Activated naive CD4-positive, alpha-beta T cell treated with anti-CD3 and anti-CD28 coated beads, Interleukin-2, amount 10 ng/mL, durations not matched to agents 7 days and 5 days (primary cell): ENCODE measurements around the gene HS3ST5.
"Not testable (repeated sequence)": the region's sequence is repeated elsewhere in the genome, so short reads cannot be mapped to it uniquely, and the experiment has no call there.

Source experiments
- CTCF ChIA-PET: fragments of 350-600 bp; sonication (Branson Sonifier 250); formaldehyde crosslinking; loops from one replicate; lab custom pipeline; 2021; ENCODE audit warnings: antibody characterized with exemption; lab: Charles Lee
- DNase-seq: peaks from one replicate; pipeline ENCODE4 v3.0.0-alpha.2; 2020
- H3K27ac Mint-ChIP-seq: one replicate; pipeline ENCODE4 v1.8.0; 2021; ENCODE audit warnings: mild to moderate bottlenecking, moderate library complexity, mixed read lengths
- H3K27me3 Mint-ChIP-seq: one replicate; pipeline ENCODE4 v1.8.0; 2021; ENCODE audit warnings: mild to moderate bottlenecking, mixed read lengths
- H3K36me3 Mint-ChIP-seq: one replicate; pipeline ENCODE4 v1.8.0; 2021; ENCODE audit warnings: mixed read lengths
- H3K4me1 Mint-ChIP-seq: one replicate; pipeline ENCODE4 v1.8.0; 2021; ENCODE audit warnings: mixed read lengths
- H3K4me3 Mint-ChIP-seq: one replicate; pipeline ENCODE4 v1.8.0; 2021; ENCODE audit warnings: mild to moderate bottlenecking, moderate library complexity, mixed read lengths
- H3K9me3 Mint-ChIP-seq: one replicate; pipeline ENCODE4 v1.8.0; 2021; ENCODE audit warnings: mixed read lengths

The HS3ST5 gene

DNA sequence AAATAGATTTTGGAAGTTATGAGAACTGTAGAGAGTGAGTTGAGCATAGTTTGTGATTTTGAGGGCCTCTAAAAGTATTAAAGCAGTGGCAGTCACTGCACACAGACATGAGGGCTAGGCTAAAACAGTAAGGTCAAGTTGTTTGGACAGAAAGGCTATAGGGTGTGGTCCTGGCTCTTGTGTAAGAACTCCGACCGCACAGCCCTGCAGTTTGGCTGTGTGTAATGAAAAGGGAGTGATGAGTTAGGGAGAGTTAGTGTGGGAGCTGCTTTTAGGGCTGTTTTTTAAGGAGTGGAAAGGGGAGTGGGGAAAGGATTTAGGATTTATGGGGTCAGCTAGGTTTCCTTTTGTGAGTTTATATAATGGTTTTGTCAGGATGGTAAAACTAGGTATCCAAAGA, 328.7 kb downstream of the HS3ST5 start:
- DNase-seq, H3K36me3 Mint-ChIP-seq, H3K9me3 Mint-ChIP-seq, H3K27ac Mint-ChIP-seq, H3K4me1 Mint-ChIP-seq, H3K4me3 Mint-ChIP-seq: not testable (repeated sequence)
- CTCF ChIA-PET, result interaction anchor here (0.8 kb wide), 1 partner anchor 19 kb away, joined by 3 read pairs; no protein-coding TSS in a partner anchor
- peaks cover 15% of the 10 kb centered on the region for H3K27me3 Mint-ChIP-seq

- H3K9me3 Mint-ChIP-seq, H3K27me3 Mint-ChIP-seq, H3K36me3 Mint-ChIP-seq, H3K27ac Mint-ChIP-seq, H3K4me3 Mint-ChIP-seq: not testable (repeated sequence)
- peak; percentile 48 for DNase-seq
- H3K4me1 Mint-ChIP-seq, result peaks cover 18% of the 10 kb centered on the region
- CTCF ChIA-PET, result interaction anchor here (0.6 kb wide), 1 partner anchor 97 kb away, joined by 3 read pairs; no protein-coding TSS in a partner anchor
Observed at GRCh38 chr6:114011486-114011885, 331.3 kb downstream of the HS3ST5 start.

DNA sequence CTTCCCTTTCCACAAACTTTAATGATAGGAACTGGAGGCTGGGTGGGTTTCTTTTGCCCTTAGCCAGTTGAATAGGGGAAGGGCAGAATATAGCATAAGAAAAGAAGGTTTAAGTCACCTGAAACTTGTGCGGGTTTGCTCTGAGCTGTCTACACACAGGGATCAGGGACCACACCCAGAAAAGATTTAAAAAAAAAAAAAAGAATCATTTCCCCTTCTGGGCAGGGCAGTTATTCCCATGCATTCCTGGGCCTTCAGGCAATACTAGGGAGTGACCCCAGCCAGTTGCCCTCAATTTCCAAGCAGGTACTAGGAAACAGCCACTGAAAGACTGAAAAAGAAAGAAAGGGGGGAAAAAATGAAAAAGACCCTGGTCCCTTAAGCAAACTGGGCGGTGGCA, 332.3 kb downstream of the HS3ST5 start:
- Mint-ChIP-seq H3K27me3 (peaks cover 5% of the 10 kb centered on the region), H3K4me1 (peaks cover 18% of the 10 kb centered on the region), H3K27ac (no peak overlapping the region), H3K9me3 (peaks cover 3% of the 10 kb centered on the region), H3K36me3 (peaks cover 7% of the 10 kb centered on the region), H3K4me3 (no peak overlapping the region)
- DNase-seq, result no peak
- CTCF ChIA-PET, result no interaction called here

- no peak overlapping the region for H3K27ac Mint-ChIP-seq
- peaks cover 3% of the 10 kb centered on the region for H3K9me3 Mint-ChIP-seq
- CTCF ChIA-PET, result interaction anchor here (1.3 kb wide), 1 partner anchor 14 kb away, joined by 4 read pairs; no protein-coding TSS in a partner anchor
Observed at GRCh38 chr6:114009192-114009591, 333.6 kb downstream of the HS3ST5 start.

DNA sequence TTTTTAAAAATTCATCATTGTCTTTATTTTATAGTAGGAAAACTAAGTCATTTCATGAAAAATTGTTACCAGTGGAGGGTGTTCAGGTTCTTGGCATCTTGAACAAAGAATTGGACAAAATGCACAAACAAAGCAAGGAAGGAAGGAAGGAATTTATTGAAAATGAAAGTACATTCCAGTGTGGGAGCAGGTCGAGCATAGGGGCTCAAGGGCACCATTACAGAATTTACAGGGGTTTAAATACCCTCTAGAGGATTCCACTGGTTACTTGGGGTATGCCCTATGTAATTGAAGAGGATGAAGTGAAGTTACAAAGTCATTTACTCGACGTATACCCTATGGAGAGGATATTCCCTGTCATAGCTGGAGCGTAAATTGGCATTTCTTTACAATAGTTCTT, 334.5 kb downstream of the HS3ST5 start:
- CTCF ChIA-PET, result no interaction called here
- Mint-ChIP-seq H3K27me3 (peaks cover 10% of the 10 kb centered on the region), H3K4me1 (peaks cover 18% of the 10 kb centered on the region), H3K27ac (no peak overlapping the region), H3K4me3 (no peak overlapping the region), H3K36me3 (peaks cover 7% of the 10 kb centered on the region), H3K9me3 (peaks cover 3% of the 10 kb centered on the region)
- DNase-seq, result no peak

More at GRCh38 chr6:114009192-114009591, 333.6 kb downstream of the HS3ST5 start:
- Mint-ChIP-seq H3K27me3 (peaks cover 5% of the 10 kb centered on the region), H3K4me1 (peaks cover 18% of the 10 kb centered on the region), H3K4me3 (no peak overlapping the region), H3K36me3 (peaks cover 7% of the 10 kb centered on the region)
- DNase-seq, result no peak

DNA sequence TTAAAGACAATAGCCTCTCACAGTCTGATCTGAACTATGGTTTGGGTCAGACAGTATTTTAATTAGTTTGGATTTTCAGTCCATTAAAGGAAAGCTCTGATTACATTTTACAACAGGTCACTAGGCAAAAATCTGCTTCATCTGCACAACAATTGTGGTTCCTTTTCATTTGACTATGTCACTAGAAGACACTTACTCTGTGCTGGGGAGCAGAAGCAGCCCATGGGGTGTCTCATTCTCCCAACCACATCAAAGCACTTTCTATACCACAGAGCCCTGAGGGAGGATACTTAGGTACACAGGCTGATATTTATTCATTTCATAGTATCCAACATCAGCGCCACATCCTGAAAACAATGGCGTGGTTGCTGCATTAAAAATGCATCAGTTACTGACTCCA, 335.3 kb downstream of the HS3ST5 start:
- peak overlapping the region; percentile 18 for H3K4me3 Mint-ChIP-seq
- CTCF ChIA-PET, result no interaction called here
- peak overlapping the region; percentile 63 for H3K27ac Mint-ChIP-seq
- DNase-seq, result peak; percentile 63
- H3K4me1 Mint-ChIP-seq, result peaks cover 18% of the 10 kb centered on the region
- H3K9me3 Mint-ChIP-seq, result peaks cover 3% of the 10 kb centered on the region
- H3K27me3 Mint-ChIP-seq, result peaks cover 10% of the 10 kb centered on the region
- H3K36me3 Mint-ChIP-seq, result peaks cover 7% of the 10 kb centered on the region
